GM12872 (cell line): ENCODE measurements around the gene CASP7.

Source experiments
- TF ChIP-seq, protein P1 (sequence below): IDR thresholded peaks from 3 replicates; pipeline ENCODE4 v1.5.1; 2011; ENCODE audit warnings: low read depth, mild to moderate bottlenecking, low read length, moderate library complexity; ENCODE audit not compliant: insufficient read depth

Gene CASP7

DNA sequence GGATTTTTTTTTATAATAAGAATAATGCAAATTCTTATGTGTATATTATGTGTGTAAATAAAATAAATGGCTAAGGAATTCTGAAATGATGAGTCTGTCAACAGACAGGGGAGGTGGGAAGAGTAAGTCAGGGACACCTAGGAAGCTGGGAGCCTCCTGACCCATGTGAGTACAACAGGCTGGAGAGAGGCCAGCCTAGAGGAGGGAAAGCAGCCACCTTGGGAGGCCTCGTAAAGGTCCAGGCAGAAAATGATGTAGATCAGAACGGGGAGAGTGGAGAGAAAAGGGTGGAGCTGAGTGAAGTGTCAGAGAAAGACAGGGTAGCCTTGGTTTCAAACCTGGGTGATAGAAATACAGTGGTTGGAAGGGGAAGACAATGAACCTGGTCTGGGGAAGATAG lies 22.8 kb upstream of the CASP7 start:
- TF ChIP-seq, protein P1, sequence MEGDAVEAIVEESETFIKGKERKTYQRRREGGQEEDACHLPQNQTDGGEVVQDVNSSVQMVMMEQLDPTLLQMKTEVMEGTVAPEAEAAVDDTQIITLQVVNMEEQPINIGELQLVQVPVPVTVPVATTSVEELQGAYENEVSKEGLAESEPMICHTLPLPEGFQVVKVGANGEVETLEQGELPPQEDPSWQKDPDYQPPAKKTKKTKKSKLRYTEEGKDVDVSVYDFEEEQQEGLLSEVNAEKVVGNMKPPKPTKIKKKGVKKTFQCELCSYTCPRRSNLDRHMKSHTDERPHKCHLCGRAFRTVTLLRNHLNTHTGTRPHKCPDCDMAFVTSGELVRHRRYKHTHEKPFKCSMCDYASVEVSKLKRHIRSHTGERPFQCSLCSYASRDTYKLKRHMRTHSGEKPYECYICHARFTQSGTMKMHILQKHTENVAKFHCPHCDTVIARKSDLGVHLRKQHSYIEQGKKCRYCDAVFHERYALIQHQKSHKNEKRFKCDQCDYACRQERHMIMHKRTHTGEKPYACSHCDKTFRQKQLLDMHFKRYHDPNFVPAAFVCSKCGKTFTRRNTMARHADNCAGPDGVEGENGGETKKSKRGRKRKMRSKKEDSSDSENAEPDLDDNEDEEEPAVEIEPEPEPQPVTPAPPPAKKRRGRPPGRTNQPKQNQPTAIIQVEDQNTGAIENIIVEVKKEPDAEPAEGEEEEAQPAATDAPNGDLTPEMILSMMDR: no peak

DNA sequence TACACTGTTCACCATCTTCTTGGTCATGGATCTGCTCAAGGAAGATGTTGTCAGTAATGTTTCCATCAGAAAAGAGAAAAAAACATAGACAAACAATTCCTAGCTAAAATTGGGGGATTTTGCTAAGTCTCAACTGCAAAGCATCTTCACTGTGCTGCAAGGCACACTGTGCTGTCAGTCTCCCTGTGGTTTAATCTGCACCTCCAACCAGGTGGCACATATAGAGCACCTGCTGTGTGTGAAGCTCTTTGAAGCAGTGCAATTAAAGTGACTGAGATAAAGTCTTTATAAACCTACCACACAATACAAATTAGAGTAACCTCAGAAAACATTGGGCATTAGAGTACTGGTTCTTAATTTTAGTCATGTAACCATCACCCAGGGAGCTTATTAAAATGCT lies 22.2 kb upstream of the CASP7 start:
- TF ChIP-seq, protein P1: no peak

DNA sequence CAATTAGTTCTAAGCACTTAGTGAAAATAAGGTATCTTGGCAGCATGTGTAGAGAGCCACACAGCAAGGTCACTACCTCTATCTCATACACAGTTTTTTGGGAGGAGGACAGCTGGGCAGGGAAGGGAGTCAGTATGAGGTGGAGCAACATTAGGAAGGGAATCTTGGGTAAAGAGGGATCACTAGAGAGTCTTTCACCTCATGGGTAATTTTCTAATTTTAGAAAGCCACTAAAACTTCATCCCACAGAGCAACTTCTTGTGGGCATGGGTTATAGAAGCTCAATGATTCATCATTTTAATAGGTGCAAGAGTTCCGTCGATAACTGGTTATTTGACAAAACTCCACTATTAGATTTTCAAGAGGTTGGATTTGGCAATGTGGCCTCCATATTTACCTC lies 18.4 kb upstream of the CASP7 start:
- TF ChIP-seq, protein P1: no peak

GRCh38 chr10:113663142-113663541 lies 16.6 kb upstream of the CASP7 start:
- TF ChIP-seq, protein P1: no peak

DNA sequence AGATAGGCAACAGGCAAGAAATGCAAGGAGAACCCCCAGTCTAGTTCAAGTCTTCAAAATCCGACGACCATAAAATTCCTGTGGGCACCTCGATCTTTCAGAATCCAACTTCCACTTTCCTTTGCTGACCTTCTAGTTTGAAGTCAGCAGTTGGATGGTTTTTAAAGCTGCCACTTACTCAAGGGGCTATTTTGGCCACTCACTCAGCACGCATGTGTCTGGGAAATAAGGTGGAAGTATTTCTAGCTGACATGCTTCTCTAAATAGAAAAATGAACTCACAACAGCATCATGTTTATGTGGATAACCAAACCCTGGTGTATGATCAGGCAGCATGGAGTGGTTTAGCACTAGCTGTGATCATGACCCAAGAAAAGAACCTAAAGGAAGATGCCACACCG lies 15.8 kb upstream of the CASP7 start, which contains the start of gene NRAP:
Gene NRAP, minus strand, starts transcription at position 134 of the 400 bp plus-strand sequence. CDS start 159 bp downstream, outside the sequence.
- TF ChIP-seq, protein P1: no peak

GRCh38 chr10:113665352-113665751 lies 14.4 kb upstream of the CASP7 start:
- TF ChIP-seq, protein P1: no peak

DNA sequence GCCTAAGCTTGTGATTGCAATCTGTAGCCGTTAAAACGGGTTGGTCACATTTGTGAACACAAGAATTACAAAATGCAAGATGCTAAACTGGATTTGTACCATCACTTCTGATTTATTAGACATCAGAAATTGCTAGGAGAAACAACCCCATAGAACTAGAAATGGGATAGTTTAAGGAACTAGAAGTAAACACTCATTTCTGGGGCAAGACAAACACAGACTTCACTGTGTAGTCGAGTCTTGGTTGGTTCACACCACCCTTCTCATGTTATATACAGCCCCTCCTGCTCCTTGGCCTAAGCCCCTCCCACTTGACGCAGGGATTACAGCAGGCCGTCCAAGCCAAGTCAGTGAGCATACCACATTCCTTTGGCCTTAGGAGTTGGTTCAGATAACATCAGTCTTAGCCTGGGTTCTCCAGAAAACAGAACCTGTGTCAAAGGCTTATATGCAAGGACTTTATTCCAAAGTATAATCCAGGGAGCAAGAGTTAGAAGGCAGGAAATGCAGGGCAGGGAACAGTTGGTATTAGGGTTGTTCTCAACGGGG lies 13.8 kb upstream of the CASP7 start:
- TF ChIP-seq, protein P1: no peak
